Rectal smooth muscle tissue (tissue), 1 donor: ENCODE data around the gene IL17F.

Experiments
- H3K27ac ChIP-seq: one replicate; pipeline ENCODE4 v1.7.0; 2013; ENCODE audit warnings: low read depth, low read length, inconsistent platforms
- H3K27me3 ChIP-seq: one replicate; pipeline ENCODE4 v1.7.0; 2013; ENCODE audit warnings: low read length; ENCODE audit not compliant: control insufficient read depth, insufficient read depth
- H3K36me3 ChIP-seq: one replicate; pipeline ENCODE4 v1.7.0; 2013; ENCODE audit warnings: low read length; ENCODE audit not compliant: control insufficient read depth, insufficient read depth
- H3K4me1 ChIP-seq: one replicate; pipeline ENCODE4 v1.7.0; 2013; ENCODE audit warnings: low read length; ENCODE audit not compliant: control insufficient read depth, insufficient read depth
- H3K4me3 ChIP-seq: one replicate; pipeline ENCODE4 v1.7.0; 2013; ENCODE audit warnings: low read length
- H3K9ac ChIP-seq: one replicate; pipeline ENCODE4 v1.7.0; 2013; ENCODE audit warnings: low read length

The IL17F gene

DNA sequence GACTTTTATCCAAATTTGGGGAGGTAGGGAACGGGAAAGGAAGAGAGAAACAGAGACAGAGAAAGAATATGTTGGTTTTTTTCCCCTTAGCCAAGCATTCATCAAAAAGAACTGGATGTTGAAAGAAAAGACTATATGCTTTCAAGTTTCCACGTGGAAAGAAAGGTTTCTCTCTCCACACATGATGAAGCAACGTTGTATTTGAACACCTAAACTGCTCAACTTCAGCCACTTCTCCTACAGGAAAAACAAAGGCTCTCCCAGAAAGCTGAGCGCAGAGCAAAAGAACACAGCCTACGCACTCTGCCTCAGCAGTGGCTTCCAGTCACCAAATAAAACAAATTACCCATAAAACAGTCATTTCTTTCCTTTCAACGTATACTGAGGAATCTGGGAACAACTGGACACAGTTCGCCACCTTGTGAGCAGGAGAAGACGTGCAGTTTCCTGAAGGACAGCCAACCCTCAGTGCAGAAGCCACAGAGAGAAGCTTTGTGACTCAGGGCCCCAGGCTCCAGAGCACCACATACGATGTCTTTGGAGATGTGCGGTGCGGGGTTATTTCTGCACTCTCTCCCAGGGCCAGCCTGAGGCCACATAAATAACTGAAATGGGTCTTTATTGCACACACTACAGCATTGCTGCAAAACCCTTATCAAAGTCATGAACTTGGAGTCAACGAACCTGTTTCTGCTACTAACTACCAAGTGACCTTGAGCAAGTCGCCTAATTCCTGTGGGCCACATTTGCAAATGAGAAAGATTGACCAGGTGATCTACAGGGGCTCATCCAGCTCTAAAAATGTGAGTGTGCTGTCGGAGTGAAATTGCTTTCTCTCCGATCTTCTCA, 10.1 kb downstream of the IL17F start:
- H3K4me3 ChIP-seq, result no peak overlapping the region
- no peak overlapping the region for H3K9ac ChIP-seq
- no peaks in the 10 kb centered on the region for H3K27me3 ChIP-seq
- H3K36me3 ChIP-seq, result no peaks in the 10 kb centered on the region
- H3K4me1 ChIP-seq, result peaks cover 2% of the 10 kb centered on the region
- H3K27ac ChIP-seq, result no peak overlapping the region

GRCh38 chr6:52233005-52233404, 11.3 kb downstream of the IL17F start:
- Histone ChIP-seq H3K27me3 (no peaks in the 10 kb centered on the region), H3K4me3 (no peak overlapping the region), H3K36me3 (no peaks in the 10 kb centered on the region), H3K4me1 (peaks cover 3% of the 10 kb centered on the region), H3K27ac (no peak overlapping the region), H3K9ac (no peak overlapping the region)

GRCh38 chr6:52231406-52232127, 12.7 kb downstream of the IL17F start:
- Histone ChIP-seq H3K36me3 (no peaks in the 10 kb centered on the region), H3K27me3 (no peaks in the 10 kb centered on the region), H3K4me1 (peaks cover 9% of the 10 kb centered on the region), H3K9ac (no peak overlapping the region), H3K4me3 (no peak overlapping the region), H3K27ac (no peak overlapping the region)

GRCh38 chr6:52230685-52231084, 13.6 kb downstream of the IL17F start:
- peaks cover 9% of the 10 kb centered on the region for H3K4me1 ChIP-seq
- H3K36me3 ChIP-seq, result no peaks in the 10 kb centered on the region
- no peak overlapping the region for H3K4me3 ChIP-seq
- H3K27ac ChIP-seq, result no peak overlapping the region
- H3K9ac ChIP-seq, result no peak overlapping the region
- no peaks in the 10 kb centered on the region for H3K27me3 ChIP-seq

DNA sequence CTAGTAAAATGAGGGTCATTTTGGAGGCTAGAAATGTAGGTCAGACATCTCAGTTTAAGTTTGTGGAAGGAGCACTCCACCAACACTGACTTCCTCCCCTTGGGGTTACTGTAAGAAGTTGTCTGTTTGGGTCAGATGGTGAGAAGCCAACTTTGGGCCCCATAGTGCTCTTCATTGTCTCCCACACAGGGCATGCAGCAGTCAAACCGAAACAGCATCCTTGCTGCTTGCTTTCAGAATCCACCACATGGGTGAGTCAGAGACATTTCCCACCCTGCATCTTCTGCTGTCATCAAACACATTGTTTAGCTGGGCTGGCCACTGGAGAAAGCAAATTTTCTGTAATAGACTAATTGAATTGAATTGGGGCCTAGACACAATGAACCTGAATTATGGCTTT, 16.8 kb downstream of the IL17F start:
- no peaks in the 10 kb centered on the region for H3K27me3 ChIP-seq
- no peak overlapping the region for H3K9ac ChIP-seq
- no peak overlapping the region for H3K27ac ChIP-seq
- peaks cover 9% of the 10 kb centered on the region for H3K4me1 ChIP-seq
- no peak overlapping the region for H3K4me3 ChIP-seq
- no peaks in the 10 kb centered on the region for H3K36me3 ChIP-seq

GRCh38 chr6:52221302-52221701, 23.0 kb downstream of the IL17F start:
- H3K27me3 ChIP-seq, result no peaks in the 10 kb centered on the region
- no peak overlapping the region for H3K4me3 ChIP-seq

GRCh38 chr6:52217761-52218160, 26.5 kb downstream of the IL17F start:
- Histone ChIP-seq H3K4me3 (no peak overlapping the region), H3K9ac (no peak overlapping the region), H3K27me3 (no peaks in the 10 kb centered on the region), H3K4me1 (no peaks in the 10 kb centered on the region), H3K36me3 (no peaks in the 10 kb centered on the region), H3K27ac (no peak overlapping the region)

More at GRCh38 chr6:52221302-52221701, 23.0 kb downstream of the IL17F start:
- H3K4me1 ChIP-seq, result no peaks in the 10 kb centered on the region
- H3K27ac ChIP-seq, result no peak overlapping the region
- no peak overlapping the region for H3K9ac ChIP-seq
- H3K36me3 ChIP-seq, result no peaks in the 10 kb centered on the region

- Histone ChIP-seq H3K27me3 (no peaks in the 10 kb centered on the region), H3K9ac (no peak overlapping the region), H3K36me3 (no peaks in the 10 kb centered on the region), H3K27ac (no peak overlapping the region), H3K4me3 (no peak overlapping the region), H3K4me1 (no peaks in the 10 kb centered on the region)
These were observed 27.2 kb downstream of the IL17F start for GRCh38 chr6:52216932-52217575.

DNA sequence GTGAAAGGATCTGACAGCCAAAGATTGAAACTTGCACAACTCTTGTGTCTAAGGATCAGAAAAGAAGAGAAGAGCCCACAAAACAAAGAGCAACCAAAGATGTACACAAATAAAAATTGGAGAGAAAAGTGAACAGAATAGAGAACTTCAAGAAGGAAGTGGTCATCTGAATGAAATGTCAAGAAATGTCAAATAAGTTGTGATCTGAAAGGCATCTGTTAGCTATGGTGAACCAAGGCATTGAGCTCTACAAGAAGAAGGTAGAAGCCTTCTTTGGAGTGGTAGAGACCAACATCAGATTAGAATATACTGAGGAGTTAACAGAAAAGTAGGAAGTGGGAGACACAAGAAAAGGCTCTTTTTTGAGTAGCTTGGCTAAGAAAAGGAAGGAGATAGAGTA, 28.5 kb downstream of the IL17F start:
- no peaks in the 10 kb centered on the region for H3K4me1 ChIP-seq
- H3K9ac ChIP-seq, result no peak overlapping the region
- H3K27me3 ChIP-seq, result no peaks in the 10 kb centered on the region
- H3K36me3 ChIP-seq, result no peaks in the 10 kb centered on the region
- H3K4me3 ChIP-seq, result no peak overlapping the region
- H3K27ac ChIP-seq, result no peak overlapping the region

DNA sequence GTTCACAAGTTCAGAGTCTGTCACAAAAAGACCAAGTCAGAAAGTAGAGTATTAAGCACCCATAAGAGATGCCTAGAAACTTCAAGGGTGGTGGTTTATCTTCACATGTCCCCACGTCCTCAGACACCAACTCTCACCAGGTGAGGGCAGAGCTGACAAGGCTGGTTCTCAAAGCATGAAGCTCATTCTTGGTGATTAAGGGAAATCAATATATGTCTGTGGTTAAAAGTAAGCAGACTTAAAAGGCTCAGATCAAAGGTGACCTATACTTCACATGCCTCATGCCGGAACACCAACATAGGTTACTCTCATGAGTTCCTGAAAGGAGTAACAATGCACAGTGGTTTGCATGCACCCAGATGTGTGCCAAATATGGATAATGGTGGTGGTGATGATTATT, 31.2 kb downstream of the IL17F start:
- no peak overlapping the region for H3K4me3 ChIP-seq
- H3K36me3 ChIP-seq, result no peaks in the 10 kb centered on the region
- no peaks in the 10 kb centered on the region for H3K4me1 ChIP-seq
- no peak overlapping the region for H3K9ac ChIP-seq
- no peaks in the 10 kb centered on the region for H3K27me3 ChIP-seq
- H3K27ac ChIP-seq, result no peak overlapping the region

DNA sequence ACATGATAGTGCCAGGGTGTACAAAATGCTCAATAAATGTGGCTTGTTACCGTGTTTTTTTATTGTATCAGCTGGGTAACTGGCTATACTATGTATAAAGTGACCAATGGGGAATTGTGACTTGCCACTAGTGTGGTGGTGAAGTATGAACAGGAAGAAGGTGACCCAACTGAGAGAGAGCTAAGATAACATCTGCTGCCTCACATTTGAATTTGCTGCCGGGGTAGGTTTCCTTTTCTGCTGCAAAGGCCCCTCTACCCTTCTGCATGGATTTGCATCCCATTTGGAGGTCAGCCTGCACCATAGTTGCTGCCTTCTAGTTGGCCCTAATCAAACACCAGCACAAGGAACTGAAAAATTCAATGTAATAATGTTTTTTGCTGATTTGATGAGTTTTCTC, 34.1 kb downstream of the IL17F start:
- H3K27me3 ChIP-seq, result no peaks in the 10 kb centered on the region
- no peak overlapping the region for H3K9ac ChIP-seq
- H3K4me3 ChIP-seq, result no peak overlapping the region
- no peaks in the 10 kb centered on the region for H3K36me3 ChIP-seq
- H3K4me1 ChIP-seq, result no peaks in the 10 kb centered on the region
- H3K27ac ChIP-seq, result no peak overlapping the region

- no peaks in the 10 kb centered on the region for H3K36me3 ChIP-seq
- no peak overlapping the region for H3K4me3 ChIP-seq
- no peak overlapping the region for H3K9ac ChIP-seq
- no peaks in the 10 kb centered on the region for H3K4me1 ChIP-seq
- H3K27me3 ChIP-seq, result no peaks in the 10 kb centered on the region
- H3K27ac ChIP-seq, result no peak overlapping the region
These were observed 34.5 kb downstream of the IL17F start for GRCh38 chr6:52209770-52210169.
